Head of caudate nucleus (tissue), 42 donors: ENCODE data around the gene DNTTIP2.
"Not testable (repeated sequence)": the region's sequence is repeated elsewhere in the genome, so short reads cannot be mapped to it uniquely, and the experiment has no call there.

ENCODE experiments used
- DNase-seq, 42 donors: peaks; one replicate each; pipeline versions ENCODE4 v3.0.0 to v3.0.0-alpha.2; 2020 to 2021; ENCODE audit warnings: mixed read lengths in 7 of 42
- intact Hi-C: fragments of 100-400 bp; cut with DNase I; formaldehyde crosslinking; loops from one replicate; pipeline ENCODE4 v1.15.0; 2022

The DNTTIP2 gene

DNA sequence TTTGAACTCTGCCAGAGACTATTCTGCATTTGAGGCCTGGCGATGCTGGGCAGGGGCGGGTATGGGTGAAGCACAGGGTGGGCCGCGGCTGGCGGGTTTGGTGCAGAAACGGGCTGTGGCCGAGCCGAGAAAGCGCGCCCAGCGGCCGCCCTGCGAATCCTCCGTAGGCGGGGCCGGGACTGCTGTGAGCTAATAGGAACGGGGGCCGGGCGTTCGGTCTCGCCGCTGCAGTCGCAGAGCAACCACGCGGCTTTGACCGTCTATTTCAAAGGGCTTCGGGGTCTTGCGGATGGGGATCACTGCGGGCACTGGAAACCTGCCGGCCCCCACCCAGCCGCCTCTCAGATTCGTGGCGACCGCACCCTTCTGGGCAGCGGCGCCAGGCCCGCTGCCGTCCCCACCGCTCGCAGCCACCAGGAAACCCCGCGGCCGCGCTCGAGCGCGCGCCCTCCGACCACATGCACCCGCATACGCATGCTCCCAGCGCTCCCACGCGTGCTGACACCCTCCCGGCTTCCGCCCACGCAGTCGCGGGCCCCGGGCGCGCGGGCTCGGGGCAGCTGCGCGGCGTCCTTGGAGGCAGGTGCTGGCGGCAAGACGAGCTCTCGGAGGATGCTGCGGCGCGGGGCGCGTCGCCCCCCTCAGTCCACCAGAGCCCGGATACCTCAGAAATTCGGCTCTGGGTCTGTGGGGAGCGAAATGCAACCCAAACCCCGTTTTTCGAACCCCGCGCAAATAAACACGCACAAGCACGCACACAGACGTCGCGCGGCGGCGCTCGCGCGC, 32.6 kb downstream of the DNTTIP2 start:
- intact Hi-C loops = loop anchor here (2.0 to 10.0 kb wide), 2 partner anchors 402 to 500 kb away; partner anchors contain the start of gene FNBP1L
- peak; percentile 77 to 95 (median 89) for DNase-seq

DNA sequence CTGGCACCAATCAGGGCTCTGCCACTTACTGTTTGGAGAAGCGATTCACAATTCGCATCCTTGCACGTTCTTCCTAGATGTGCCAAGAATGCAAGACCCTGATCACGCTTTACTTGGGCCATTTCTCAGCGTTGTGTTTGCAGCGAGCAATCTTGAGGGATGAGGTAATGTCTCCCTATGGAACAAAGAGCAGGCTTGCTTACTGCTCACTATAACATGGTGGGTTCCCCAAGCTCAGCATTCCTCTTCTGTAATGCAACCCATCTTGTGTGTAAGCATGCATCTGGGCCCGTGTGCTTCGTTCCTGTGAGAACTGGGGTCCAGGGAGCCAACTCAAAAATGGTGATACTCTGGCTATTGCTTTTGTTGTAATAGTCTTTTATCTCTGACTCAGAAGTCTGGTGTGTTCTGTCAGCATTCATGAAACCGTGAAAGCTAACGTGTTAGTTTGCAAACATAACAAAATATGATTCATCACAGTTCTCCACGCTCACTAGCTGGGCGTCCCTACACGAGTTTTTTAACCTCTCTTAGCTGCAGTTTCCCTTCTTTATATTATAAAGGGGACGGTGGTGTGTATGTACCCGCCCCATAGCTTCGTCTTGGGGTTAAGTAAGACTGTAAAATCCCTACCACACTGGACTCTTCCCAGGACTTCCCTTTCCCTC, 33.3 kb downstream of the DNTTIP2 start:
- intact Hi-C loops = loop anchor here (2.0 to 10.0 kb wide), 3 partner anchors 217 to 499 kb away; partner anchors contain the start of gene FNBP1L
- peak in 7 of 42 donors; percentile 5 to 45 (median 12) for DNase-seq

DNA sequence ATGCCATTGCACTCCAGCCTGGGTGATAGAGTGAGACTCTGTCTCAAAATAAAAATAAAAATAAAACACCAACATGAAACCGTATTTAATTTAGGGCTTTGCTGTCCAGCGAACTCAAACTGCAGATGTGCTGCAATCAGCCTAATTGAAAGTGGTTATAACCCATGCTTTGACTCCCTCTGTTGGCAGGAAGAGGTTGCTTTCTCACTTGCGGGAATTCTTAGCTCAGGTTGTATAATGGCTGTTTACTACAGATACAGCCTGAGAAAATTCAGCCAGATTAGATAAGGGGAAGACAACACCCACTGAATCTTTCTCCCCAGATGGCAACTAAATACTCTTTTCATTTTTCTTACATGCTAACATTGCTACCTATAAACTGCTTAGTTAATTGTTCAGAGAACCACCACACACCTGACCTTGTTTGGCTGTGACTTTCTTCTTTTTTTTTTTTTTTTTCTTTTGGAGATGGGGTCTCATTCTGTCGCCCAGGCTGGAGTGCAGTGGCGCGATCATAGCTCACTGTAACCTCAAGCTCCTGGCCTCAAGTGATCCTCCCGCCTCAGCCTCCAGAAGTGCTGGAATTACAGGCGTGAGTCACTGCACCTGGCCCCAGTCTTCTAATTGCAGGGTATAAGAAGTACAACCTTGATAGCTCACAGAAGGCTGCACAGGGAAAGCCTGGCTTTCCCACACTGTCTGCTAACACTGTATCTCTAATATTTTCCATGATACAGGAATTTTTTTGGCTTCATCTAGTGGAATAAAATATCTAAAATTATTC, 34.6 kb downstream of the DNTTIP2 start:
- peak in 31 of 42 donors; percentile 16 to 83 (median 53) for DNase-seq
- intact Hi-C loops = loop anchor here (2.0 to 10.0 kb wide), 2 partner anchors 216 to 400 kb away; partner anchors contain the start of gene FNBP1L

DNA sequence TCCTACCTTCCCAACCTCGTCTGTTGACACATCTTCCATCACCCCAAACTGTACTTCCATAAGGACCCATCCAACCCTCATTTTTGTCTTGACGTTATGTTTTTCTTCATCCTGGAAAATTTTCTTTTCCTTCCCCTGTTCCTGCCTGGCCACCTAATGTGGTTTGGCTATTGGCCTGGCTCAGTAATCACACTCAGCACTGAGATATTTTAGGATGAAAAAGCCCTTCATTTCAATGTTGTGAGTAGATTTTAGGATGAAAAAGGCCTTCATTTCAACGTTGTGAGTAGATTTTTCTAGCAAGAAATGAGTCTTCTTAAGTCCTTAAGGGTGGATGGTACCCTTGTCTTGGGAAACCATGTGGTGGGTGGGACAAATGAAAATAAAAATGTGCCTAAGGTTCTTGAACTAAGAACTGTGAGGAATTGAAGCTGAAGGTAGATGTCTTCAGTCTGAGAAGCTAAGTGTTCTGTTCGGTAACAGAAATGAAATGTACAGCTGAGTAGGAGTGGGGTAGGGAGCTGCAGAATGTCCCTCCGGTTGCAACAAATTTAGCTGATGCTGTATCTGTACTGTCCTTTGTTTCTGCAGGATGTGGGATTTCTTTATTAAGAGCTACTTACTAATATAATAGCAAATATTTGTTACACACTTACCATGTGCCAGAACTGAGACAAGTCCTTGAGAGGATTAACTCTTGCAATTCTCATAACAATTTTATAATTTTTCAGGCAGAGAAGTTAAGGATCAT, 36.1 kb downstream of the DNTTIP2 start:
- intact Hi-C loops = loop anchor here (10.0 kb wide), 1 partner anchor 398 kb away; the partner anchor contains the start of gene FNBP1L
- no peak for DNase-seq

DNA sequence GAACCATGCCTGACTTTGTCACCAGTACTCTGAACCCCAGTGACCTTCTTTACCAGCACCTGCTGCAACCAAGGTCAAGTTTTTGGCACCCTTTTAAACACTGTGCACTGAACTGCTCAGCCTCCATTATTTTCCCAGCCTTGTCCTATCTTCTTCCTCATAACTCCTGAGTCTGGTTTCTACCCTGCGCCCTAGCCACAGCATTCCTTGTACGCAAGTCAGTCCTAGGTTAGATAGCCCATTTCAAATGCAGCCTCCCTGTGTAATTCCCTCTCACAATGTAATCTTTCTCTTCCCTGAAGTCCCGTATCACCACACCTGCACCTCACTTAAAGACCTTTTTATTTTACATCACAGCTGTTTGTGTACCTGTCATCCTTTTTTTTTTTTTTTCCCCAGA, 37.2 kb downstream of the DNTTIP2 start:
- no peak for DNase-seq
- intact Hi-C loops = loop anchor here (10.0 kb wide), 1 partner anchor 397 kb away; the partner anchor contains the start of gene FNBP1L

DNA sequence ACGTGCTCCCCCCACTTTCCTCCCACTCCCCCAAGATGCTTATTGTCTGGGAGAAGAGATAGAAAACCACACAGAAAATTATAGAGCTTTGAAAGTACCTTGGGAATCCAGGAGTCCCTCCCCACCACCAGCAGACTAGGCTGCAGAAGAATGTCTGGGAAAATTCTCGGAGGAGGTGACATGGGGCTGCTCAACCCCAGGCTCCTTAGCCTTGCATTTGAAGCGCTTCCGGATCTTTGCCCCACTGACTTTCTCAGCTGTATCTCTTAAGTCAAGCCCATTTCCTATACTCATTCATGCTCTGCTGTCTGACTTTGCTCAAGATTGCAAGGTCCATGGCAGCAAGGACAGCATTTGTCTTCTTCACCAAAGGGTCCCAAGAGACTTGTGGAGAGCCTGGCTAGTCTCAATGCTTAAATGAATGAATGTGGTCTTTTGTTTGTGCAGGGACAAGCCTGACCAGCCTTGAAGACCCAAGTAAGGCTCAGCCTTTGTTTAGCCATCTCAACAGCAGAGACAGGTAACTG, 38.0 kb downstream of the DNTTIP2 start:
- no peak for DNase-seq
- intact Hi-C loops = loop anchor here (10.0 kb wide), 1 partner anchor 396 kb away; the partner anchor contains the start of gene FNBP1L

DNA sequence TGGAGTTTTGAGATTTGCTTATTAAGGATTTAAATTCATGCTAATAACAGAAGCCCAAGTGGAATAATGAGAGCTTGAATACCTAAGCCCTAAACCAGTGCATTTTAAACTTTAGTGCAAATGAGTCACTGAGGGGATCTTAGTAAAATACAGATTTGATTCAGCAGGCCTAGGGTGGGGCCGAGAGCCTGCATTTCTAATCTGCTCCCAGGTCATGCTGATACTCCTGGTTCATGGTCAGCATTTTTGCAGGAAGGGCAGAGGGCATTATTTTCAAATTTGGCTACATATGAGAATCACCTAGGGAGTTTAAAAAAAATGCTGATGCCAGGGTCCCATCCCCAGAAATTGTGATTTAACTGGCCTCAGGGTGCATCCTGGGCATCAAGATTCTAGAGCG, 39.3 kb downstream of the DNTTIP2 start:
- DNase-seq = no peak
- intact Hi-C loops = loop anchor here (10.0 kb wide), 1 partner anchor 395 kb away; the partner anchor contains the start of gene FNBP1L

DNA sequence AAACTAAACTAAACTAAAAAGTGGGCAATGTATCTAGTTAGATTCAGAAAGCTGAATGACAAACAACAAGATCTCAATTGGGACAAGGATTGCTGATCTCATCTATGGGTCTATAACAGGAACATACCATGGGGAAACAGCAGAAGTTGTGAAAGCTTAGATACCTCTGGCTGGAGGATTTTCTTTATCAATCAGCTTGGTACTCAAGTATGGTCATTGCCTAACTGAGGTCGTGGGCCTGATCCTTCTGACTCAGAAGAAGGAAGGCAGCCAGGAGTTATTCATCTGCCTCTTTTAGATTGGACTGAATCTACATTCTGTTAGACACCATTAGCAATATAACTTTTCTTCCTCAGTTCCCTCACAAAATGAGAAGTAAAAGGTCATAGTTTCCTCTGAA, 39.7 kb downstream of the DNTTIP2 start:
- peak in 2 of 42 donors; percentile 15 to 56 for DNase-seq
- intact Hi-C loops = no loop called here

DNA sequence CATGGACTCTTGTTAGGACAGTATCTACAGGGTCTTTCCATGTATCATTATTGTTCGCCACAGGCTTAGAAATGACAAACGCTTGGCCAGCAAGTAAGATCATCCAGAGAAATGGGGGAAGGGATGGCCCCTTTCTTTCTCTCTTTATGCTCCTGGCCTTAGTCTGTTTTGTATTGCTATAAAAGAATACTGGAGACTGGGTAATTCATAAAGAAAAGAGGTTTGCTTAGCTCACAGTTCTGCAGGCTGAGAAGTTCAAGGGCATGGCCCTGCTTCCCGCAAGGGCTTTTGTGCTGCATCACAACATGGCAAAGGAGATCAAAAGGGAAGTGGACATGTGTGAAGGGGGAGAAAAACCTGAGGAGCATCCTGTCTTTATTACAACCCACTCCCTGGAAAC, 41.0 kb downstream of the DNTTIP2 start:
- no peak for DNase-seq
- intact Hi-C loops = no loop called here

DNA sequence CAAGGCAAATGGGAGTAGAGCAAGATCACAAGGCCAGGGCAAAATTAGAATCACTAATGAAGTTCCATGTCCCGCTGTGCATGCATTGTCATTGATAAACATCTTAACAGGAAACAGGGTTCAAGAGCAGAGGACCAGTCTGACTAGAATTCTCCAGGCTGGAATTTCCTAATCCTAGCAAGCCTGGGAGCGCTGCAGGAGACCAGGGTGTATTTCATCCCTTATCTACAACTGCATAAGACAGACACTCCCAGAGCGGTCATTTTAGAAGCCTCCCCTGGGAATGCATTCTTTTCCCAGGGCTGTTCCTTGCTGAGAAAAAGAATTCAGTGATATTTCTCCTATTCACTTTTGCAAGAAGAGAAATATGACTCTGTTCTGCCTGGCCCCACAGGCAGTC, 45.7 kb downstream of the DNTTIP2 start:
- DNase-seq = peak in 1 of 42 donors; percentile 2
- intact Hi-C loops = not testable (repeated sequence)

DNA sequence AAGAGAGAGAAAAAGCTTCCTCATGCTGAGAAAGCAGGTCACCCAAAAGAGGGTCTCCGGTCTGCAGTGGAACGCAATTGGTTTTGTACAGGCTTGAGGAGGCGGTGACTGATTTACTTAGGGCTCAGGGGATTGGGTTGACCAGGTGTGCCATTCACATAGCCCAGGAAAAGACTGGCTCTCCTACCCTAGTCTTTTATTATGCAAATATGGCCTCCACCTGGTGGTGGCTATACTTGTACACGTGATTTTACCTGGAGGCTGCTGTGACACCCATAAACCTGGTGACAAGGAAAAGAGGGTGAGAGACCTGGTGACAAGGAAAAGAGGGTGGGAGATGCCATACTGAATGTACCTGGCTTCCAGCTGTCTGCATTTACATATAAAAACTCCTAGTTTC, 49.9 kb downstream of the DNTTIP2 start:
- intact Hi-C loops = no loop called here
- DNase-seq = peak in 1 of 42 donors; percentile 1

DNA sequence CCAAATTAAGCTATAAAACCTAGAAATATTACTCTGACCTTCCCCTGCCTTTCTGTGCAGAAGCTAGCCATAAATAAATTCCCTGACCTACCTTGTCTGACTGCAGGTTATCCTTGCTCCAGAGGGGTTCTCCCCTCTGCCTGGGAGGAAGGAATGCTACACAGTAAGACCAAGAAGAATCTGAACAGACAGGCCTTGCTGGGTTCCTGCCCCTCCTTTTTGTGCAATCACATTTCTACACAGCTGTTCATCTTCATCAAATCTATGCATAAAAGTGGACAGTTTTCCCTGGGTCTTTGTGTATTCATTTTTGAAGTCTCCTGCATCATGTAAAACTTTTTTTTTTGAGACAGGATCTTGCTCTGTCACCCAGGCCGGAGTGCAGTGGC, 50.6 kb downstream of the DNTTIP2 start:
- no peak for DNase-seq

DNA sequence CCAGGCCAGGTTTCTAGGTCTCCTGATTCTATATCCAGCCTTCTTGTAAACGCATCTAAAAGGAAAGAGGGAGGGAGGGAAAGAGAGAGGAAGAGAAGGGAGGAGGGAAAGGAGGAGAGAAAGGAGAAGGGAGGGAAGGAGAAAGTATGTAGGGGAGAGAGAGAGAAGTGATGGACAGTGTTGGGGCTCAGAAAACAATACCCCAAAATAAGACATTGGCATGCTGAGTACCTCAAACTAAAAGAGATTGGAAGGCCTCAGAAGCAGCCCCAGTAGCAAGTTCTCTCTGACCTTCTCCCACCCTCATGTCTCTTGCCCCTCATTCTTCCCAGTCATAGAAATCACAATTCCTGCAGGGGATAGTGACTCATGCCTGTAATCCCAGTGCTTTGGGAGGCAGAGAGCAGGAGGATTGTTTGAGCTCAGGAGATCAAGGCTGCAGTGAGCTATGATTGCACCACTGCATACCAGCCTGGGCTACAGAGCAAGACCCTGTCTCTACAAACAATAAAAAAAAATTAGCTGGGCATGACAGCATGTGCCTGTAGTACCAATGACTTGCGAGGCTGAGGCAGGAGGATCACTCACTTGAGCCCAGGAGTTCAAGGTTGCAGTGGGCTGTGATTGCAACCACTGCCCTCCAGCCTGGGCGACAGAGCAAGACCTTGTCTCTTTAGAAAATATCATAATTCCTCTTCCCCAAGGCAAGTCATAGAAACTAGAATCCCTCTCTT, 51.2 kb downstream of the DNTTIP2 start:
- intact Hi-C loops = no loop called here
- DNase-seq = peak in 1 of 42 donors; percentile 11

More for the DNA sequence above, 50.6 kb downstream of the DNTTIP2 start:
- intact Hi-C loops = no loop called here

DNA sequence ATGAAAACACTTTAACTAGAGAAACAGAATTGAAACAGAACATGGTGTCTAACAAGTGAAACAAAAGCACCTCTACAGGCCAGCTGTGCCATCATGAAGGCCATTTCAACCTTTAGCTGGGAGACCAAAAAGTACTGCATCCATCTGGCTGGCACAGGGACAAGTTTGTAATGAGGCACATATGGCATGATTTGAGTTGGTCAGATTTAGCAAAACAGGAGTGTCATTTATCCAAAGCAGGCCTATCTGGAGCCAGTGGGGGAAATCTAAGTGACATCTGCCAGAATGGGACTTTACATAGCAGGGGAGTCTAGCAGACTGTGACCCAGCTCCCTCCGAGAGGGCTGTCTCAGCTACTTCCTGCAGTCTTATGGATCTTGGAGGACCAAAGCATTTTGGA, 51.9 kb downstream of the DNTTIP2 start:
- peak in 2 of 42 donors; percentile 16 to 38 for DNase-seq
- intact Hi-C loops = no loop called here

DNA sequence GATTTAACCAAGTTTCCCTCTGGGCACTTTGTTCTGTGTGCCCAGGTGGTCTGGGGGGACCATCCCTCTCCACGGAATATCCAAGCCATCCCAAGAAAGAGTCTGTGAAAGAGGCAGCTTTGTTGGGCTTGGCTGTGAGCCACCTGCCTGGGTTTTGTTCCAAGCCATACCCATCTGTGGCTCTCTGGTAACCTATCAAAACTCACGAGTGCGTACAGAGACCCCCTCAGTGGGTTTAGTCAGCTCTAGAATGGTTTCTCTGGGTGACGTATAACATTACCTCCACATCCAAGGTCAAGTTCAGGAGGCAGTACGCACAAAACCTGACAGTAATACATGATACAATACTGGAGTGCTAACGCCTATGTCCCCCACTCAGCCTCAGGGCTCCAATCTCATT, 54.2 kb downstream of the DNTTIP2 start:
- intact Hi-C loops = no loop called here

DNA sequence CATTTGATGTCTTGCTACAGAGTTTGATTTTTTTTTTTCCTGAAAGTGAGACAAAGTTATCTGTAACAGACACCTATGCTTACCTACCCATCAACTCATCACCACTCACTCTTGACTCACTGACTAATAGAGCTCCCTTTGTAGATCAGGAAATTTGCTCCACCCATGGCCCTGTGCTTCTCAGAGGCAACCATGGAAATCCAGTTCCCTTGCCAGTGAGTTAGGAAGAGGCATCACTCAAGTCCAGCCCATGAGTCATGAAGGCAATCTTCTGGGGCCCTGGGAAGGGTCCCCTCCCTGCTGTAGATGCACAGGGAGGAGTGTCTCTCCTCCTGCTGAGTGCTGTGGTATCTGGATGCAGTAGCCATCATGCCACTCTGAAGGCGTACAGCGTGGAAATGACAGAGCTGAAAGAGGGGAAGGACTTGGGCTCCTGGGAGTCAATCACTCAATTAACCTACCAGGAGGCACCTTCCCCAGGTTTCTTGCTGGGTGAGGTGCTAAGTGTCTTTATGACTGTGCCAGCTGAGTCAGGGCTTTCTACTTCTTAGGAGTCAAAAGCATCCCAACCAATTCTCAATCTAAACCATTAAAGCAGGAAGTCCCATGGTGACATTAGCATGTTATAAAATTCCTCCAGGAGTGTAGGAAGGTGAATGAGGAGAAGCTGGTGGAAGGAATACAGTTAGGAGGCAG, 56.1 kb downstream of the DNTTIP2 start:
- DNase-seq = no peak
- intact Hi-C loops = no loop called here

More for the DNA sequence above, 54.2 kb downstream of the DNTTIP2 start:
- no peak for DNase-seq
